ENCODE measurements around the gene LOXL3.

The LOXL3 gene

DNA sequence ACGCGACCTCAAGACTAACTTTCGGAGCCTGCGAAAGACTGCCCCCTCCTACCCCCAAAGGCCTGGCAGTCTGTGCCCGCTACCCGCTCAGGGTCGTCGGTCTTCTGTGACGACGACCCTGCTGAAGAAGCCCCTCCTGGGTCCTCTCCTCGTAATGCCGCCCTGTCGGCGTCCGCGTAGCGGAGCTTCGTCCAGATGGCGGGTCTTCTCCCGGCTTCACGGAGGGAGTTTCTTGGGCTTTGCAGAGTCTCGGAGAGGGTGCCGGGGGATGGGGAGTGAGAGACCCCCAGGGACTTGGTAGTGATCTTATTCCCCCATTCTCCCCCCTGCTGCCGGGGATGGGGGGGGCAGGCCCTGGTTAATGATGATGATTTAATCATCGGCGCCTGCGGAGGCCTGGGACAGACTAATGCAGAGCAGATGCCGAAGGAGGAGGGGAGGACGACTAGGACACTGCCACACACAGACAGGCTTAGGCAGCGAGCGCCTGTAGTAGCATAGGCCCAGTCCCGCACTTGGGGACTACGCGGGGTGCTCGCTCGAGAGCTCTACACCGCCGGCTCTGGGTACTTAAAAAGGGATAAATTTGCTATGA is 45.7 kb downstream of the LOXL3 start (continued):
- TF ChIP-seq ZBTB20 (tag by site-specific recombination; IDR thresholded peaks at IDR 0.05) (no peak), ZBTB11 (tag by site-specific recombination; conservative IDR thresholded peaks at IDR 0.05; ENCODE audit: low read depth) (0 out of 2 replicates have a peak, but pooled peaks have one; percentile 32), KLF1 (tag by site-specific recombination; IDR thresholded peaks at IDR 0.05) (no peak), KLF16 (tag by site-specific recombination; IDR thresholded peaks at IDR 0.05) (no peak), ZNF19 (tag by site-specific recombination; IDR thresholded peaks at IDR 0.05; ENCODE audit: low read depth) (no peak), ZNF776 (tag by site-specific recombination; IDR thresholded peaks at IDR 0.05; ENCODE audit: borderline replicate concordance) (no peak), WT1 (tag by site-specific recombination; IDR thresholded peaks at IDR 0.05) (0 out of 2 replicates have a peak, but pooled peaks have one; percentile 31), FEZF1 (tag by site-specific recombination; IDR thresholded peaks at IDR 0.05) (no peak), ZNF354C (tag by site-specific recombination; IDR thresholded peaks at IDR 0.05; ENCODE audit: borderline replicate concordance, low read depth) (no peak), ZNF335 (tag by site-specific recombination; conservative IDR thresholded peaks at IDR 0.05) (peak; percentile 81), ZNF221 (tag by site-specific recombination; IDR thresholded peaks at IDR 0.05; ENCODE audit: borderline replicate concordance) (no peak), ZNF596 (tag by site-specific recombination; IDR thresholded peaks at IDR 0.05) (no peak), ZBTB1 (tag by site-specific recombination; IDR thresholded peaks at IDR 0.05) (no peak), SETDB1 (IDR thresholded peaks at IDR 0.05; ENCODE audit: insufficient read length, low read length) (no peak), BCL11B (tag by site-specific recombination; IDR thresholded peaks at IDR 0.05; ENCODE audit: low read depth) (no peak), GLI2 (tag by site-specific recombination; IDR thresholded peaks at IDR 0.05; ENCODE audit: borderline replicate concordance, low read depth) (no peak), EGR2 (tag by site-specific recombination; IDR thresholded peaks at IDR 0.05; ENCODE audit: low read depth) (no peak), ZNF169 (tag by site-specific recombination; IDR thresholded peaks at IDR 0.05) (no peak), ZBTB48 (tag by site-specific recombination; IDR thresholded peaks at IDR 0.05) (no peak), ZNF10 (tag by site-specific recombination; IDR thresholded peaks at IDR 0.05) (0 out of 2 replicates have a peak, but pooled peaks have one; percentile 17), ZNF211 (tag by site-specific recombination; IDR thresholded peaks at IDR 0.05; ENCODE audit: low read depth) (no peak), ZNF48 (tag by site-specific recombination; IDR thresholded peaks at IDR 0.05) (no peak), ZNF670 (tag by site-specific recombination; IDR thresholded peaks at IDR 0.05; ENCODE audit: low read depth) (no peak), YY1 (tag by site-specific recombination; IDR thresholded peaks at IDR 0.05) (no peak), HIC1 (tag by site-specific recombination; IDR thresholded peaks at IDR 0.05) (peak; percentile 40), ZNF626 (tag by site-specific recombination; IDR thresholded peaks at IDR 0.05) (no peak), SP7 (tag by site-specific recombination; IDR thresholded peaks at IDR 0.05) (no peak), ZNF548 (tag by site-specific recombination; IDR thresholded peaks at IDR 0.05) (no peak), ZNF501 (tag by site-specific recombination; IDR thresholded peaks at IDR 0.05) (no peak), ZNF174 (tag by site-specific recombination; IDR thresholded peaks at IDR 0.05) (no peak), TCF7L2 (IDR thresholded peaks at IDR 0.05; ENCODE audit: borderline replicate concordance, low read depth, low read length) (no peak), ZBTB17 (tag by site-specific recombination; IDR thresholded peaks at IDR 0.05) (peak; percentile 85)
- TF ChIP-seq, protein P1, sequence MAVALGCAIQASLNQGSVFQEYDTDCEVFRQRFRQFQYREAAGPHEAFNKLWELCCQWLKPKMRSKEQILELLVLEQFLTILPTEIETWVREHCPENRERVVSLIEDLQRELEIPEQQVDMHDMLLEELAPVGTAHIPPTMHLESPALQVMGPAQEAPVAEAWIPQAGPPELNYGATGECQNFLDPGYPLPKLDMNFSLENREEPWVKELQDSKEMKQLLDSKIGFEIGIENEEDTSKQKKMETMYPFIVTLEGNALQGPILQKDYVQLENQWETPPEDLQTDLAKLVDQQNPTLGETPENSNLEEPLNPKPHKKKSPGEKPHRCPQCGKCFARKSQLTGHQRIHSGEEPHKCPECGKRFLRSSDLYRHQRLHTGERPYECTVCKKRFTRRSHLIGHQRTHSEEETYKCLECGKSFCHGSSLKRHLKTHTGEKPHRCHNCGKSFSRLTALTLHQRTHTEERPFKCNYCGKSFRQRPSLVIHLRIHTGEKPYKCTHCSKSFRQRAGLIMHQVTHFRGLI (tag by site-specific recombination; IDR thresholded peaks at IDR 0.05) = no peak
- TF ChIP-seq, protein P2, sequence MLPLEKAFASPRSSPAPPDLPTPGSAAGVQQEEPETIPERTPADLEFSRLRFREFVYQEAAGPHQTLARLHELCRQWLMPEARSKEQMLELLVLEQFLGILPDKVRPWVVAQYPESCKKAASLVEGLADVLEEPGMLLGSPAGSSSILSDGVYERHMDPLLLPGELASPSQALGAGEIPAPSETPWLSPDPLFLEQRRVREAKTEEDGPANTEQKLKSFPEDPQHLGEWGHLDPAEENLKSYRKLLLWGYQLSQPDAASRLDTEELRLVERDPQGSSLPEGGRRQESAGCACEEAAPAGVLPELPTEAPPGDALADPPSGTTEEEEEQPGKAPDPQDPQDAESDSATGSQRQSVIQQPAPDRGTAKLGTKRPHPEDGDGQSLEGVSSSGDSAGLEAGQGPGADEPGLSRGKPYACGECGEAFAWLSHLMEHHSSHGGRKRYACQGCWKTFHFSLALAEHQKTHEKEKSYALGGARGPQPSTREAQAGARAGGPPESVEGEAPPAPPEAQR (tag by site-specific recombination; IDR thresholded peaks at IDR 0.05) = no peak
